HG02870 (cell line): Measurements from ENCODE around the gene ATP10A.

Experiments used
- ATAC-seq: cut with Tn5 transposase; IDR thresholded peaks from one replicate; pipeline ENCODE4 v1.9.1; 2021; ENCODE audit warnings: mild to moderate bottlenecking, moderate library complexity; ENCODE audit not compliant: unreplicated experiment

The ATP10A gene

DNA sequence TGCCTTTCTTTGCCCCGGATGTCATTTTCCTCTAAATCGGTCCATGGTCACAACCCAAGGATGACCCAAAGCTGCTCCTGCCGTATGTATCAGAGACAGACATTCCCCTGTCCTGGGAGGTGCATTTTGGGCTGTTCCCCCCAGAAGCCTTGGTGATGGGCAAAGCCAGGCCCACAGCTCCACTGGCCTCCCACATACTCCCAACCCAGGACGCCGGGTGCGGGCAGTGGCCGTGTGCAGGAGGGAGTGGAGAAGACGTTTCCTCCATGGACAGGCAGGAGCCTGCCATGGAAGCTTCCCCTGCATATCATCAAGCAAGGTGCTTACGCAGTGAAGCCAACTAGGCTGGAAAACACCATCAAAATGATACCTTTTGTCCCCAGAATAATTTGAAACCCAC lies 175.0 kb downstream of the ATP10A start:
- ATAC-seq, result no peak

DNA sequence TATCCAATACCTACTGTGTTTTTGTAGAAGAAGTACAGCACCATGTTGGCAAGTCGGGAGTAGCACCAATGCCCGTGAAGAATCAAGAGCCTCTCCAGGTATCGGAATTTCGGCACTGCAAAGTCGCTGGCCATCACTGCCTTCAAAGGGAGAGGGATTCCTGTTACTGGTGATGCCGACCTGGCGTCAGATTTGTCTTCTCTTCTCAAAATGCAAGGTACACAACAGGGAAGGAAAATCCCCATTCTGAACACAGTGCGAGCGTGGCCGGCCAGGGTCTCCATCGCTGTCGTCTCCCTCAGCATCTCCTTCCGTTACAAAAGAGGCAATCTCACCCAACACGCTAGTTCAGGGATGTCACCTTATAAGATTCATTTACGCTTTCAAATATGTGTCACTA lies 175.4 kb downstream of the ATP10A start:
- ATAC-seq, result no peak

DNA sequence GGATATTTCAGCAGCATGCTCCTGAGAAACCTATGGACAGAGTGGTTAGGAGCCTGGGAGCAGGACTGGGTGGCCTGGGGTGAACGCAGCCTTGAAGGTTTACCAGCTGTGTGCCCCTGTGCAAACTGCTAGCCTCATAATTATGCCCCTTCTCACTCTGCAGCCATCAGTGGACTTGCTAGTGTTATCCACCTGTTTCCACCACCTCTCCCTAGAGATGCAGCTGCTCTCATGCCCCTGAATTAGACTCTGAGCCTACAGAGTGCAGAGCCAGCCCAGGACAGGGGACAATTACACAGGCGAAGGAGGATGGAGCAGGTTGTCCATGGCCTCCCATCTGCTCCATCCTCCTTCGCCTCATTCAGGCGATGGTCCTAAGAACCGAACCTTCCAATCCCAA lies 175.9 kb downstream of the ATP10A start:
- ATAC-seq, result no peak

DNA sequence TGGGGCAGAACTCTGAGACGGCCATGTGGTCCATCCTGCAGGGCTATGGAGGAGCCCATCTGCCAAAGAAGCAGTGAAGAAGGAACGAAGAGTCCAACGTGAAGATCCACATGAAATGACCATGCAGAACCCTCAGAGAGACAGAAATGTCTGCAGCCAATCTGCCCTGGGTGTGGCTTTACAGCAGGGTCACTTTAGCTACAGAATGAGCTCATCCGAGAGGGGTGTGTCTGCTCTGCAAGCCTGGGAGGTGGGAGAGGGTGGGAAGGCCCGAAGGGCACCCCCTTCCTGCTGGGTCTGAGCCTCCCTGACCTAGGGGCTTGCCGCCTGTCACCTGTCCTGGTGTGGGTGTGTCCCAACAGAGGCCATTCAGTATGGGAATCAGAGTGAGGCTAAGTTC lies 176.3 kb downstream of the ATP10A start:
- no peak for ATAC-seq

DNA sequence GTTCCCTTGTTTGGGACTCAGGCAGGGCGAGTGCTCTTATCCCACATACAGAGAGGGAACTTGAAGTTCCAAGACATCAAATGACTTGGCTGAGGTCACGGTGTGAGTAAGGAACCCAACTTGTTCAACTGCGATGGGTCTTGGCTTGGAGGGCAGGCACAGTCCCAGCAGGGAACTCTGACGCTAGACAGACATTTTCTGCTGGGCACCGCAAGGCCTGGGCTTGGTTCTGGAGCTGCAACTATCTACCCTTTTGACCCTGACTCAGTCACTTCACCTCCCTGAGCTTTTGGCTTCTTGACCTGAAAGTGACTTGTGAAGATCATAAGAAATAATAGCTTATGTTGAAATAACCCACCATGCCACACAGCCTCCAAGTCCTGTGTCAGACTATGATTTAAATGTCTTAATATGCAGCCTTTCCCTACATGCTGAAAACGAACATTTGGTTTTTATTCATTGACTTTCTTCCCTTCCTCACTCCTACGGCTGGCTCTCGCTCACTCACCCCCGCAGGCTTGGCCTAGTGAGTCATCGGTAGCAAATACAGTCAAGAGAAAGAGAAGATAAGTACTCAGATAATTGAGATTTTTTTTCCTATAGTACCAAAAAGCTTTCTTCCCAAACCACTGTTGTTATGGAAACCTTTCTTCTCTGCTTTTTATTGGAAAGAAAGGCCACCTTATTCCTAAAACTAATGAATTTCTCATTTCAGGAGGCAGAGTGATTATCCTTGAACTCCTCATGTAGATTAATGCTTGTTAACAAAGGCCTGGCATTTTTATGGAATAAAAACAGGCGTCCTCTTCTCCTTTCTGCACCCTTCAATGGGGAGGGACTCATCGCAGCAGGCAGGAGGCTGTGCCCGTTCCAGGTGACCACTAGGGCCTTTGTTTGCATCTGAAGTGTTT lies 178.4 kb downstream of the ATP10A start:
- no peak for ATAC-seq

DNA sequence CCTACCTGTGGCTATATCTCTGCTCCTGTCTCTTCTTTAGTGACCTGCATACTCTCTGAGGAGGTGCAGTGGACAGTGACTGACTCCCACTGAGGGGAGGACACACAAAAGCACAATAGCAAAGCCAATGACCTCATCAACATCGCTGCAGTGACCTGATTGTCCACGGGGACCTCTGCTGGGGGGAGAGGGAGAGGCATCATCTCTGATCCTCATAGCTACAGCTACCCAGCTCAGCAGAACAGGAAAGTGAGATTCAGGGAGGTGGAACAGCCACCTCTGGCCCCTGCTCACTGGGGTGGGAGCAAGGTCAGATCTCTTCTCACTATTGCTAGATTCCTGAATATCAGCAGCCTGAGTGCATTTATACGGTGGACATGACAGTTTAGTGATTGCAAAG lies 179.2 kb downstream of the ATP10A start:
- ATAC-seq, result no peak

DNA sequence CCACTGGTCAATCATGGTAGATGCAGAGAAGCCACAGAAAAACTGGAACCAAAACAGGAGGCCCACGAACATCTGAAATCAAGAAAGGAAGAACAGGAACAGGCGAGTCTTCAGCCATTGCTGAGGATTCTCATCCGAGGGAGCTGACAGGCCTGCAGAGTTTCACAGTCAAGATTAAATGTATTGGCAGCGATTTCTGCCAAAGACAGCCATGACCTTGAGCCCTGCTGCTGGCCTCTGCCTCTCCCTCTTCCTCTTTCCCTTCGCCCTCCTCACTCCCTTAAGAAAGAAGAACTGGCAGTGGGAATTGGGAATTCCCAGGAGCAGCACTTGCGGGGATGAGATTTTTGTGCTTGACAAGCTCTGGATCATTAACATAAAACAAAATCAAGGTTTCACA lies 179.7 kb downstream of the ATP10A start:
- no peak for ATAC-seq

DNA sequence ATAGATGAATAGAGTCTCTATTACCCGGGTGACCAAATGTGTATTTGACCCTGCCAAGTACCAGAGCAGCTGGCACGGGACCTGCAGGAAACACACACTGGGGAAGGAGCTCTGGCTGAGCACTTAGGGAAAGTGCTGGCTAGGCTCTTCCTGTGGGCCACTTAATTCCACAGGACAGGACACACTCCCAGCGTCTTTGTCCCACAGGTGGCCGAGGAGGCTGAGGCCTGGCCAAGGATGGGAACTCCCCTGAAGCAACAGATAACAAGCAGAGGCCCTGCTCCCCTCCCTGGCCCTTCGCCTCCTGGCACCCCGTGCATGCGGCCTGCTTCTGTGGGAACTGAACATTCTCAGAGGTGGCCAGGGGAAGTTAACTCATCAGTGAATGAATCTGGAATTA lies 180.8 kb downstream of the ATP10A start:
- ATAC-seq, result no peak

DNA sequence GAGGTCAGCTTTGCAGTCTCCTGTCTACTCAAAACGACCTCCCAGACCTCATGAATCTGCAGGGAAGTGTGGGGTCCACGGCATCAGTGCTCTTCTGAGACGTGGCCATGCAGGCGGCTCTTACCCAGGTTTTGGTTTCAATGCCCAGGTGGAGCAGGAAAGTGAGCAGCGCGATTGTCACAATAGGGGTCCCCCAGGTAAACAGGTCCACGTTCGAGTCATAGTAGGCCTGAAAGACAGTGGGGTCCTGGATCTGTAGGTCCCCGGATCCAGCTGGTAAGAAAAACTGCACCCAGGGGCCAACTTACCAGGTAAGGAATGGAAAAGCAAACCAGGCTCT lies 182.5 kb downstream of the ATP10A start:
- ATAC-seq, result no peak

DNA sequence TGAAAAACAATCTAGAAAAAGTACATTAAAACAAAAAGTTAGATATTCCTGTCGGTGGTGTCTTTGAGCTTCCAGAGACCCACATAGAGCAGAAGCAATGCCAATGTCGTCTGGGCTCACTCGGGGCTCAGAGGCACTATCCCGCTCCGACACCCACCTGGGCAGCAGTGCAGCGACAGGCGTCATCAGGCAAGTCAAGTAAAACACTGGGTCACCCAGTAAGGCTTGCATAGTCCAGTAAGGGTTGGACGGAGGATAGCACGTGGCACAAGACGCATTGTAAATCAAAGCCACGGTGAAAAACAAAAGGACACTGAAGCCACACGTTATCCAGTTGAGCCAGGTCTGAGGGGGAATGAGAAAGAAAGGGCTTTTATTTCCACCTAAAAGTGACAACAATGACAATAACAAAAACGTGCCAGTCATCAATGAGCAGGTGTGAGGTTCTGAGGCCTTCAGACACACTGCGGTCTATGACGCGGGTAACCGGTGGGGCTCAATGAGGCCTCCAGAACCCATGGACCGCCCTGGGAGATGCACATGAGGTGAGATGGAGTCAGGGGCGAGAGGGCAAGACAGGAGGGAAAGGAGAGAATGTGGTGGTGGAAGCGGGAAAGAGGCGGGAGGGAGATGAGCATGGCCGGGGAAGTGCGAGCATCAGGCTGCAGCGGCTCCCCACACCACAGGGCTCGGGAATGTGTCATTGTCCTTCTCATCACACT lies 183.0 kb downstream of the ATP10A start:
- no peak for ATAC-seq

DNA sequence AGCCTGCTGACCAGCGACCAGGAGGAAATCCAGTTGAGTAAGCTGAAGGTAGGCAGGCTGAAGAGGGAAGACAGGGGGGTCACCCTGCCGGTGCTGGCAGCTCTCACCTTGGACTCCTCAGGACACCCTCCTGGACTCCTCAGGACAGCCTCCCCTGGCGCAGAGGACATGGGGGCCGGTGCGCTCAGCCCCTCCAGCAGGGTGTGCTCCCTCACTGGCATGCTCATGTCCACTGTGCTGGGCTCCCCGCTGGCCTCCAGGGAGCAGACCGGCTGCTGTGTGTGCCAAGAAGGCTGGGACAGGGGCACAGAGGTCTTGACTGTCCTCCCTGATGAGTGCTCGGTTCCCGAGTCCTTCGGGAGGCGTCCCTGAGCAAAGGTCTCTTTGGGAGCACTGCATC lies 183.6 kb downstream of the ATP10A start:
- ATAC-seq, result no peak

DNA sequence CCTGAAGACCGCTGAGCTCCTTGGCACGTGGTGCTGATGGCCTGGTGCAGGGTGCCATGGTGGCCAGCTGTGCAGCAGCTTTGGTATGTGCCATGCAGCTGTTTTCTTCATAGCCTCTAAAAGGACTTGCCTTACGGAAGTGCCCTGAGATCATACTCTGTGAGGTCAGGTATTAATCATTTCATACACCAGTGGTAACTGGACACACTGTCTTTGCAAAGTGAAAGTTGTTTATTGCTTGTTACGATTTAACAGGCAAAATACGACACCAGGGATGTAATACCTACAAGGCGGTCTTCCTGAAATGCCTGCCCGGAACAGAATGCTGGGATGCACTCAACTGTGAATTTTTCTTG lies 184.6 kb downstream of the ATP10A start:
- no peak for ATAC-seq

DNA sequence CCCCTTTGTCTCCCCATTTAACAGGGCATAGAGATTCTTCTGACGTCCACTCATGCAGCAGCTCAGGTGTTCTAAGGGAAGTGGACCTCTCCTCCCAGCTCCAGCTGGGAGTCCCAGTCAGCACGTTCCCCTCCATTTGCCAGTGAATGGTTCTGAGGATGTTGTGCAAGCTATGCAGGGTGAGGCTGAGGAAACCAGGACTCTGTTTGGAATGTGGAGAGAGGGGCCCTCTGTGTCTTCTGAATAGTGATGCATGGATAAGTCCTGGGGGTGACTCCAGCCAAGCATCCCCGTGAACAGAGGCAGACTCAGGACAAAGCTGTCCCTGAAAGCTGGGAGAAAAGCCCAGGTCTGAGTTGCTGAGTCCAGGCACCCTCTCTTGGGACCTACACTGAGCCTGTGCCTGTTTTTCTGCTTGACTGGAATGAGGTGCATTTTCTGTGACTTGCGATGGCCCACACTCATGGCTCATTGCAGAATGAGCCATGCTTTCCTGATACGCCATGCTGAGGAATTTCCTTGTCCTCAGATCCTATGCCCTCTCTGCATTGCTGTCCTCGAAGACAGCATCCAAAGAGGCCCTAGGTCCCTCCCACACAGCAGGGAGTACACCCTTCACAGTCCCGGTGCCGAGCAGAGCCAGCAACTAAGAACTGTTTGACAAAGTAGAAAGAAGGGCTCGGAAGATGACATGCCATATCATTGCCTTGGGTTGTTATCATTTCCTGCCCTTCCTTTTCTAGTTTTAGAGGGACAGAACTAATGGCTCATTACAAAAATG lies 185.2 kb downstream of the ATP10A start:
- ATAC-seq, result no peak

DNA sequence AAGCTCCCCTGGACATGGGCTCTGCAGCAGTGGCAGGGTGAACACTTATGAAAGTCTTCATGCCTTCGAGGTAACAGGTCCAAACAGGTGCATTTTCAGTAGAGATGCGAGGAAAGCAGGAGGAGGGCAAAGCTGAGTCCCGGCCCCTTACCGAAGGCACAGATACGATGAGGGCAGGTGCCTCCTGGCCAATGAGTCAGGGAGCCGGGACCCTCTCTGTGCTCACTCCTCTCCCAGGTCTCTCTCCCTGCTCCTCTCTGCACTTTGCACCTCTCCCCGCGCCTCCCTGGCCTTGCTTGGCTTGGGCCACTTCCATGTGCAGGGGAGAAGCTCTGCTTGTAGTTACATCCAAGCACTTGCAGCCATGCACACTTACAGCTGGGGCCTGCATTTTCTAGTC lies 187.1 kb downstream of the ATP10A start:
- ATAC-seq, result no peak

DNA sequence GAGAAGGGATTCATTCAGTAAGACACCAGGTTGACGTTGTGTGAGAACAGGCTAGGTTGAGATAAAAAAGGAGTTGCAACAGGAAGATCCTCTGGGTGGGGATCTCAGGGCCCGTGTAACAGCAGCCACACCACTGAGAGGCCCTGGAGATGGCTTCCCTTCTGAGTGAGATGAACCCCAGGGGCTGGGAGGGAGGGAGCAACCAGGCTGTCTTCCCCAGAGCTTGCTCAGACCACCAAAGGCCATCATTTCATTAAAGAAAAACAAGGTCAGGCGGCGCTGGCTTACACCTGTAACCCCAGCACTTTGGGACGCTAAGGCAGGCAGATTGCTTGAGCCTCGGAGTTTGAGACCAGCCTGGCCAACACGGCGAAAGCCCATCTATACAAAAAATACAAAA lies 187.7 kb downstream of the ATP10A start:
- ATAC-seq, result no peak

DNA sequence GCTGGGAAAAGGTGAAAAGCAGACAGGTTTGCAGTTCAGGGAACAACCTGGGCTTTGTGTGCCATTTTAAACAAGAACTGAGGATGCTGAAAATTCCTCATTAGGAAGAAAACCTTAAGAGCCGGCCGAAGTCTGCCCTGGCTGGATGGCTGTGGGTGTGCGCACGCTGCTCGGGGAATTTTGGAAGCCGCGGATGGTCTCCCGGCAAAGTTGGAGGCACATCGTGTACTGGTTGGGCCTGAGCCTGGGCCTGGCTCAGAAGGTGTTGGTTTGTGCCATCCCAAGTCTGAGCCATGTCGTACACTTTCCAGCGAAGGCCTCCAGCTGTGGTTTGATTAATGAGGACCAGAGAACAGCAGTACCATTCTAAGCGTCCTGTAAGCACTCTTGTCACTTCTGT lies 188.2 kb downstream of the ATP10A start:
- ATAC-seq, result no peak

DNA sequence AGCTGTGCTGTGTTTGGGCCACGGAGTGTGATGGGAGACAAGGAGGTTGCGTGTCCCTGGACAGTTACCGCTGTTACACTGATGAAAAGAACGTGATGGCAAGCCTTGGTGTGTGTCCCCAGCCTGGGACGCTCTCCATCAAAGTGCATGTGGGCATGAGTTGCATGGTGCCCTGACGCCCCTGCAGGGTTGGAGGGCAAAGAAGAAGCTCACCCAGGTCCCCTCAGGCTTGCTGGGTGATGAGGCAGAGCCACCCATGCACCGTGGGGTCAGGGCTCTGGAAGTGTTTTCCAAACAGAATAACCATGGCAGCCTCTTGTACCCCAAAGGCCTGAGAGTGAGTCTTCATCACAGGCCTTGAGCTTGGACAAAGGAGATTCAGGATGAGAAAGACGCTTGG lies 189.2 kb downstream of the ATP10A start:
- no peak for ATAC-seq

DNA sequence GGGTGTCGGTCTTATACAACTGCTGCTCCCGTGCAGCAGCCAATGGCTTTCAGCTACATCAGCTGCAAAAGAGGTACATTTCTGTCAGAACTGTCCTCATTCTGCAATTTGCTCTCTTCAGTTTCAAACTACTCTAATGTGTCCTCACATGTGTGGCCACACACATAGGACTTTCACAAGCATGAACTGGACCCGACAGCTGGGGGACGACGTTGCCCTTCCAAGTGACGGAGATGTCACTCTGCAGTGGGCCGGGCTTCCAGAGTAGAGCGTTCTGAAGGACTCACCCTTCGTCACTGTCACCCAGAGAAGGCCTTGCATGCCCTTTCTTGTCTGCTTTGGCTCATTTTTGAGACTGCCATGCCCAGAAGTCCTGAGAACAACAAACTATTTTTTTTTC lies 189.8 kb downstream of the ATP10A start:
- no peak for ATAC-seq

DNA sequence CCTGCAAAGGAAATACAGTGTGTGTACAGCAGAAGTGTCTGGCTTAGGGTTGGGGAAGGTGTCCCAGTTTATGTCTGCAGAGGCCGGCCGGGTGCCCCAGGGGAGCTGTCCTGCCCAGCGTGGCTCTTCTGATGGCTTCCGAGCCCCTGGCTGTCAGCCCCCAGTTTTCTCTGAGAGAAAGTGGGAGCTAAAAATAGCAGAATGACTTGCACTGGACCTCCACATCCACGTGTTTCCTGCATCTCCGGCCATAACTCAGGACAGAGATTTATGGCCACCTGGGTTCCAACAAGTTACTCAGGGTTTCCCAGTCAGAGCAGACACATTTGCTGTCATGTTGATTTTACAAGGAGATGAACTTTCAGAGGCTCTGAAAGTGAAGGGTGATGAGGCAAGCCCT lies 192.0 kb downstream of the ATP10A start:
- no peak for ATAC-seq

DNA sequence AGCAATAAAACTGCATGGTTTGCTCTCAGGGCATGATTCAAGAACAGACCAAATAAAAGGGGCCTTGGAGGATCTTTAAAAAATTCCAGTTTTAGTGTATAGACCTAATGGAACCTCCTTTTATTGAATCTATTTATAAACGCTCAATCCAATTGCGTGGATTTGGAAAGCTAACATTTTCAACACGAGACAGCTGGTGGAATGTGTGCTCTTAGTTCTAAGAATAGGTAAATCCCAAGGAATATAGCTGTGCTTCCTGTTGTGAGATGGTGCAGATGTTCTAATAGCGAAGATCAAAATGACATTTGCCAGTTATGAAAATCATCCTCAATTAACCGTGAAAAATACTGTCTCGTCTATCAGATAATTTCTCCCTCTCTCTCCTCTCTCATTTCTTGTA lies 192.5 kb downstream of the ATP10A start:
- no peak for ATAC-seq

DNA sequence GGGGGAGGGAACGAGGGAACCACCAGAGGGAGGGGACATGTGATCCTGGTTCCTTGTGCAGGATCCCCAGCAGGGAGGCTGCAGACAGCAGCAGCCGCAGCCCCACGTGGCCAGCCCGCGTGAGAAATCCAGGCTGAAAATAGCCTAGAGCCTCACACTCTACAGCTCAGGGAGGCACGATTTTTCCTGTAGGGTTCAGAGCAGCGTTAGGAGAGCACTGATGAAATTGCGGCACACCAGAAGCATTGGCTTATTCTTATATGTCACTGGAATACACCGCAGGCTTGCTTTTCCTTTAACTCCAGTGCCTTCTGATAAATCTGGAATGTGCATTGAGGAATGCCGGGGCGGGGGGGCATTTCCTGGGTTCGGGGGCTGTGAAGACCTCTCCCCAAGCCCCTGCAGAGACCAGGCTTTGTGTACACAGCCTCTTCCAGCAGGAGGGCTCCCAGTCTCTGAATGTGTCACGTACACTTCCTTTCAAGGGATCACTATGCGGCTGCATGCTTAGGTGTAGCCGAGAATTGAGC lies 193.0 kb downstream of the ATP10A start:
- ATAC-seq, result no peak

DNA sequence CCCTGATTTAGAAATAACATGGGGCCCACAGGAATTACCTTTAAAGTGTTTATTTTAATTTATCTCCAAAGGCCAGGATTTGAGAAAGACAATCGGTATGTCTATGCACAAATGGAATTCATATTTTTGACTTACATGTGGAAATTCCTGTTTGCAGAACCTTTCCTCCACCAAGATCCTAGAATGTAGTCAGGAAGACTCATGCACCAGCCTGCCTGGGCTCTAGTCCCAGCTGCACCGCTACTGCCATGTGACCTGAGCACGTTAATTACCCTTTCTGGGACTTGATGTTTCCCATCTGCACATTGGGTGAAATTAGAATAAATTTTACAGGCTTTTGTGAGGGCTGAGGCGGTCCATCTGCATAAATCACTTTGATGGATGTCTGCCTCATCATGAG lies 194.2 kb downstream of the ATP10A start:
- no peak for ATAC-seq
